UCSD-AML1 (cell line): ENCODE results near the gene RPRD1B.

Experiments
- DNase-seq: peaks from one replicate; lab custom pipeline; 2025; ENCODE audit not compliant: unreplicated experiment; lab: John Stamatoyannopoulos, UW

RPRD1B gene, protein sequence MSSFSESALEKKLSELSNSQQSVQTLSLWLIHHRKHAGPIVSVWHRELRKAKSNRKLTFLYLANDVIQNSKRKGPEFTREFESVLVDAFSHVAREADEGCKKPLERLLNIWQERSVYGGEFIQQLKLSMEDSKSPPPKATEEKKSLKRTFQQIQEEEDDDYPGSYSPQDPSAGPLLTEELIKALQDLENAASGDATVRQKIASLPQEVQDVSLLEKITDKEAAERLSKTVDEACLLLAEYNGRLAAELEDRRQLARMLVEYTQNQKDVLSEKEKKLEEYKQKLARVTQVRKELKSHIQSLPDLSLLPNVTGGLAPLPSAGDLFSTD

GRCh38 chr20:38033330-38034107 lies at the start of gene RPRD1B, which contains the start of gene TTI1:
RPRD1B (plus strand) TSS chr20:38033746; CDS start chr20:38033948, 202 bp downstream.
TTI1 (minus strand) TSS chr20:38033456; CDS start chr20:38013816, 19,640 bp downstream.
- DNase-seq = peak; percentile 87

DNA sequence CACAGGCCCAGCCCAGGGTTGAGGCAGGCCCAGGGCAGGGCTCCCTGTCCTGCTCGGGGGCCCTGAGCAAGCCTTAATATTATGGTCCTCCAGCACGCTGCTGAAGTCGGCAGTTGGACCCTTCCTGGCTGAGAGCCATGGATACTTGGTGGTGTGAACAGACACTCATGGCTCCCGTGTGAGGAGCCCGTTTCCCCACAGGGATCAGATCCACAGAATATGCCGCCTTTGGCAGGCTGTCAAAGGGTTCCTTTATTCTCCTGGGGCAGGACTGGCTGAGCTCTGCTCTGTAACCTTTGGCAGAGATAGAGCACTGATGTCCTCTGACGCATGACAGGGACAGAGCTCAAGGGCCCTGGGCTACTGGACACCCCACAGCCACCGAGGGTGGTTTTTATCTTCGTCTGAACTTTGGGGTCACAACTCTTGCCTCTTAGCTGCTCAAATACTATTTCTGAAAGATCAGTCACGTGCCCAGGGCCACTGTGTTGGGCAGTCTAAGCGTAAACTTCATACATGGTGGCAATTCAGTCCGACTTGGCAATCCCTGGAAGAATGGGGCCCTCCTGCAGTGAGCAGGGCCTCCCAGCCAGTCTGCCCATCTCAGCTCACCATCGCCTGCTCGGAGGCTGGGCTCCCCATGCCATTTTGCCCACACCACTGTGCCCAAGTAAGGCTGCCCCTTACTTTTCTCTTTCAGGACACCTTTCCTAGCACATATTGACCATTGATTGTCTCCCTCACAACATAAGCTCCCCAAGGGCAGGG lies 49.3 kb upstream of the RPRD1B start:
- DNase-seq = no peak

GRCh38 chr20:37986044-37986858 lies 47.3 kb upstream of the RPRD1B start:
- DNase-seq = no peak

DNA sequence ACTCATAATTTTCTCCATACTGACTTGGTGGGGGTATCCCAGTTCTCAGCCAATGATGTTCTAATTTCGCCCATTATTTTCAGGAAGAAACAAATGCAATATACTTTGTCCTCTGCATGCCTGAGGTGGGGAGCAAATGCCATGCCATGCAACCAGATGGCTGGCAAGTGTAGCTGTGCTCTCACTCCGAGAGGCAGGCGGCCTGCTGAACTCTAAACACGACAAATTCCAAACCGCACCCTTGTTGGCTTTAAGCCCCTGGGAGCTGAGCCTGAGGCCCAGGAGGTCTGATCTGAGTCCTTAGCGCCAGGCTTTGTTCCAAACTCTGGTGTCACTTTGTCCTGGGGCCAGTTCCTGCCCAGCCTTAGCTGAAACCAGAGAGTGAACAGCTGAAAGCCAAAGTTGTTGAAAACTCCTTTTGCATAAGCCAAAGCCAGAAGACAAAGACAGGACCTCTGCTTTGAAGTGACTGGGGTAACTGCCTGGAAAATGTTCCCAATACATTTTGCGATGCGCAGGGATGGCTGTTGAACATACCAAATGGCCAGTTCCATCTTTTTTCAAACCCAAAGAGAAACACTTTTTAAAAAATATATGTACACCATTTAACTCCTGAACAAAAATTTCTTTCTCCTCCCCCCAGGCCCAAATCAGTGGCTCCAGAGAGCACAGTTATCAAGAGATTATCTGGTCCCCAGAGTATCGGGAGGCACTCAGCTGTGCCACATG lies 46.5 kb upstream of the RPRD1B start:
- DNase-seq = no peak

DNA sequence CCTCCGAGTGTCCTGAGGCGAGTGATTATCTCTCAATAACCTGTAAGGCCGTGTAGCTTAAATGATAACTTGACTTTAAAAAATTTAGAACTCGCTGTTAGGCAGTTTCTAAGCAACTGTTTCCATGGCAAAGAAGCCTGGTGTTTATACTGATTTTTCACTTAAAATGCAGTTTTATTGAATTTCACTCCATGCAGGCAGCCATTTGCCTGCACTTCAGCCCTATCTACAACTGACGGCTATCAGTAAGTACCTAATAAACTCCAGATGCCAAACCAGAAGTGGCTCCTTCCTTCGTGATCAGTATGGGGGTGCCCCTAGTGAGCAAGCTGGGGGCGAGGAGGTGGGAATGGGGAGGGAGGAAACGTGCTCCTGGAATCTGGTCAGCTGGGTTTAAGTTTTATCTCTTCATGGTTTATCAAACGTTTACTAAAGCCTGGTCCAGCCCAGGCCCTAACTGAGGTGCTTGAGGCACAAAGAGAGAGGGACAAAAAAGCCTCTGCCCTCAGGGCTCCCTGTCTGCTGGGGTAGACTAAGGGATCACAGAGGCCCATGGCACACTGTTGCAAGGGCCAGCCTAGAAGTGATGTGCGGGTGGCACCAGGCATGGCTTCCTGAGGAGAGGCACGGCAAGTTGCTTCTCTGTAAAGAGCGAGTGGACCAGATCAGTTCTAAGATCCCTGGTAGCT lies 45.8 kb upstream of the RPRD1B start:
- DNase-seq = no peak

DNA sequence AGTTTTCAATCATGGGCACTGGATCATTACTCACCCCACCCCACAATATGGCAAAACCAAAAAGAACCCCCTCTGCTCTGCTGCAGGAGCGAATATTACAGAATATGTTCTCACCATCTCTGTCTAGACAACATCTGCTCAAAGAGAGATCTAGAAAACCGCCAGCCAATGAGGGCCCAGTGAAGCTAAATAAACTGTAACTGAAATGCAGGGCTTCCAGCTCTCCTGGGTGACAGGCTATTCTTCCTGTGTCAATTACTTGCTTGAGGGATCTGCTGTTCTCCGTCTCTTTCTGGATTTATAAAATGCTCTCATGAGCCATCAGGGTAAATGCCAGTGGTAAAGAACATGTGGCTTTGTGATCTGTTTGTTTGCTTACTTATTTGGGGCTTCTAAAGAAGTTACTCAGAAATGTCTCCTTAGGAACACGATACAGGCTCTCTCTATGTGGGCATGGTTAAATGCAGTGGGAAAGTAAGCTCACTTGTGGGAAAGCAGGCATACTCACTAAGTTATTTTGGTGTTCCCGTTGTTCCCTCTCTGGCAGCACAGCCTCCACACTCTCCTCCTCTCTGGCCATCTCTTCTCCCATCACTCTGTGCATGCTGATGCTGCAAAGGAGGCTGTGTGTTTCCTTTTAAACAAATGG lies 45.1 kb upstream of the RPRD1B start:
- no peak for DNase-seq

- no peak for DNase-seq
These were observed 43.8 kb upstream of the RPRD1B start for GRCh38 chr20:37989601-37990295.

- peak; percentile 51 for DNase-seq
These were observed 42.9 kb upstream of the RPRD1B start for GRCh38 chr20:37990571-37991151.

DNA sequence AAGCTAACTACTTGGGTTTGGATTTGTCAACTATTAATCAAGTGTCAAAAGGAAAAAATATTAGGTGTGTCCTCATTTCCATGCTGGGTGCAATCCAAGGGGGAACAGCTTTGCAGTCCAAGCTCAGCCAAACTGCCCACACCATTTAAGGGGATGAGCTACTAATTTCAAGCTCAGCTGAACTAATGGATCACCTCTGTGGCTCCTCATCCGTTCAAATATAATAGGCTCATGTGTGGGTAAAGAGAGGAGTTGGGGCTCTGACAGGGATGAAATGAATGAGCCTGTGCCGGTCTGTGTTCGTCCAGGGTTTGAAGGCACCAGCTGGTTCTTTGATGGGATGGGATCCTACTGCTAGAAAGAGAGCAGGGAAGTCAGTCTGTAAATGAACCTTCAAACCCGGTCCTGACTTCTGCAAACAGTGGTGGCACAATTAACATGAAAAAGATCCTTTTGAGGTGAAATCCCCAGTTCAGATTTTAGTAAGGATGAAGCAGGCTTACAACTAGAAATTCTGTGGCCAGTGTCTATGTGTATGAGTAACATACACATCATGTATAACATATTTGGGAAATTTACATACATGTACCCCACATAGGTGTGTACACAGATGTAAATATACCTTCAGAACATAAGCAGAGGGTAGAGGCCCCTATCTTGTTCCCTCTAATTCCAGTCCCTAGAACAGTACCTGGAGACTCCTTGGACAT lies 42.2 kb upstream of the RPRD1B start:
- no peak for DNase-seq

DNA sequence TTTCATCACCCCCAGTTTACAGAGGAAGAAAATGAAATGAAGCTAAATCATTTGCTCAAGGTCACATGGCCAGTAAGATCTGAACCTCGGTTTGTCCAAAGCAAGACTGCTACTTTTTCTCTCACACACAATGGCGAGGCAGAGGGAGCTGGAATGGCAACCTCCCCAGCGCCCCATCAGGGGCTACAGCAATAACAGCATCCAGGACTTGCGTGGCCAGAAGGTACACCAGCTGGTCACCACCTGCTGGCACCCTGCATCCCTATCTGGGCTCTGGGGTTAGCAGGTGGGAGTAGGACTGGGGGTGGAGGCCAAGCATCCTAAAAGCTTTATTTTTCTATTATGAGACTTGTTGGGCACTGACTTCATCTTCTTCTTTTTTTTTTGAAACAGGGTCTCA lies 41.6 kb upstream of the RPRD1B start:
- no peak for DNase-seq

DNA sequence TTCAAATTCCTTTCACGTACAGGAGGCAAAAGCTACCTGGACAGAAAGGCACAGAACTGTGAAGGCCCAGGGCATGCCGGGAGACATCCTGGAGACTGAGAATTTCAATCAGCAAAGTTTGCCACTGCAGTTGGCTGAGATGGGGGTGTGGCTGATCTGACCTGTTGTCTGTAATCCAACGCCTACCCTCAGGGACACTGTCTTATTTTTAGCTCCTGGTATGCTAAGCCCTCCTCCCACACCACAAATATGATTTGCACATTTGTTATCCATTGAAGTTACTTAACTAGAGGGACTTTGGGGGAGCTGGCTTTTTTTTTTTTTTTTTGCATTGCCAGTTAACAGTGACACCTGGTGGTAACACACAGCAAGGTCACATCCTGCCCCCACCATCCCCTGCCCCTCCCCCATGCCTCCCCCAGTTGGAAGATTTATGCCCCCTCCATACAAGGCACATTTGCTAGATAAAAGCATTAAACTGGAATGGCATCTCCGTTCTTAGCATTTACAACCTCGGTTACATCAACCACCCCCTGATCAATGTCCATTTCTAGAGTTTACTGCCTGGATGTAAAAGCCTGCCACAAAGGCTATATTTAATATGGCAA lies 40.6 kb upstream of the RPRD1B start:
- DNase-seq = no peak

DNA sequence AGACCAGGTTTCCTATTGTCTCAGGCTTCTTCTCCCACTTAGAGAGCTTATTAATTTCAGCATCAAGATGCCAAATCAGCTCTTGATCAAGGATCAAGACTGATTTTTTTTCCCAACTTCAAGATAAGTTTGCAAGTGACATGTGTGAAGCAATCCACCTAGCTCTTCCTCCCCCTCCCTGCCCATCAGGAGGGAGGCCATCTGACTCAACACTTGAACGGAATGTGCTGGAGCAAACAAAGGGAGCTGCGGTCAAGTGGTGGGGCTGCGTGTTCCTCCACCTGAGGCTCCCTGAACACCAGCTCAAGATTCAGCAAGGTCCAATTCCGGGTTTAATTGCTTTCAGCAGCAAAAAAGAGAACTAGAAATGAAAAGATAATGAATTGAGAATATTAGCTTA lies 39.0 kb upstream of the RPRD1B start:
- no peak for DNase-seq

- DNase-seq = no peak
These were observed 37.5 kb upstream of the RPRD1B start for GRCh38 chr20:37995856-37996605.

- DNase-seq = no peak
These were observed 36.0 kb upstream of the RPRD1B start for GRCh38 chr20:37997516-37997915.

- no peak for DNase-seq
These were observed 33.9 kb upstream of the RPRD1B start for GRCh38 chr20:37999526-38000263.

- DNase-seq = no peak
These were observed 33.3 kb upstream of the RPRD1B start for GRCh38 chr20:38000293-38000692.
